Epithelial cell of prostate (primary cell): ENCODE results near the gene CLCN7.
A peak's percentile ranks its signal among the peaks of the same experiment; 100 is the strongest.

ENCODE experiments used
- DNase-seq: peaks from one replicate; pipeline ENCODE4 v3.0.0-alpha.2; 2011; ENCODE audit warnings: low read depth, low spot score
- H3K27ac ChIP-seq: fragments of 450-650 bp; 2 replicates; pipeline ENCODE4 v1.5.1; 2017; ENCODE audit warnings: mild to moderate bottlenecking

The CLCN7 gene

DNA sequence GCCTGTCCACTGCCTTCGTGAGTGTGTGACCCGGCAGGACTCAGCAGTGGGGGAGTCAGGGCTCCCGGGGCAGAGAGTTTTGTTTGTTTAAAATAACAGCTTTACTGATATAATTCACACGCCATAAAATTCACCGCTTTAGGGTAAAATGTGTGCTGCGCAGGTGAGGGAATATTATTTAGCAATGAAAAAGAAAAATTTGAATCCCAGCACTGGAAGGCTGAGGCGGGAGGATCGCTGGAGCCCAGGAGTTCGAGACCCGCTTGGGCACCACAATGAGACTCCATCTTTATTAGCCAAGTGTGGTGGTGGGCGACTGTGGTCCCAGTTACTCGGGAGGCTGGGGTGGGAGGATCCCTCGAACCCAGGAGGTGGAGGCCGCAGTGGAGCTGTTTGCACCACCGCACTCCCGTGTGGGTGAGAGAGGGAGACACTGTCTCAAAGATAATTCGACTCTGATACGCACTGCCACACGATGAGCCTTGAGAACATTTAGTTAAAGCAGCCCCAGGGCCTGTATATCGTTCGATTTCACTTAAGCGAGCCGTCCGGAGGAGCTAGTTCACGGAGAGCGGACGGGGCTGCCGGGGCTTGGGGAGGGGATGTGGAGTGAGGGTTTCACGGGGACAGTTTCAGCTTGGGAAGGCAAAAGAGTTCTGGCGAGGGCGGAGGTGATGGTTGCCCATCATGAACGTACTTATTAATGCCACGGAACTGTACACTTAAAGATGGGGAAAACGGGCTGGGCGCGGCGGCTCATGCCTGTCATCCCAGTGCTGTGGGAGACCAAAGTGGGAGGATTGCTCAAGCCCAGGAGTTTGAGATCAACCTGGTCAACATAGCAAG is 28.5 kb upstream of the CLCN7 start:
- H3K27ac ChIP-seq: no peak overlapping the region
- DNase-seq: no peak

DNA sequence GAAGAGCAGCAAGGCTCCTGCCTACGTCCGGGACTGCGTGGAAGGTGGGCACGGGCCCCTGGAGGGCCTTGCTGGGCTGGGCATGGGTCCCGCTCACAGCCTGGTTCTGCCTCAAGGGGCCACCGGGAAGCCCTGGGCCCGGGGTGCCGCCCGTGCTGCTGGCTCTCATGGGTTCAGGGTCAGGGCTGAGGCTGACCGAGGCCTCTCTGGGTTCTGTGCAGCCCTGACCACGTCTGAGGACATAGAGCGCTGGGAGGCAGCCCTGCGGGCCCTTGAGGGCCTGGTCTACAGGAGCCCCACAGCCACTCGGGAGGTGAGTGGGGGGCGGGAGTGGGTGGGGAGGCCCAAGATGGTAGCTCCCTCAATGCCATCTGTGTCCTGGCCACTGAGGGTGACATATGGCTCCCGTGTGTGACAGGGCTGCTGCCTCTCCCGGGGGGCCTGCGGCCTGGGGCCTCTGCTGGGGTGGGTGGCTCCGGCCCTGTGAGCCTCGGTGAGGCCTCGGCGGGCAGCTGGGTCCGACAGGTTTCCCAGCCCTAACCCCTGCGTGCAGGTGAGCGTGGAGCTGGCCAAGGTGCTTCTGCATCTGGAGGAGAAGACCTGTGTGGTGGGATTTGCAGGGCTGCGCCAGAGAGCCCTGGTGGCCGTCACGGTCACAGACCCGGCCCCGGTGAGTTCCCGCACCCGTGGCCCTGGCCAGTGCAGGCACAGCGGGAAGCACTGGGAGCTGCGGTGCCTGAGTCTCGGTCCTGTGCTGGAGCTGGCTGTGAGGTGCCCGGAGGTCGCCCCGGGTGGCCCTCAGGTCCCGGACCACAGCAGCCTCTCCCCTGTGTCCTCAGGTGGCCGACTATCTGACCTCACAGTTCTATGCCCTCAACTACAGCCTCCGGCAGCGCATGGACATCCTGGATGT is 27.5 kb upstream of the CLCN7 start:
- H3K27ac ChIP-seq: no peak overlapping the region
- DNase-seq: no peak

DNA sequence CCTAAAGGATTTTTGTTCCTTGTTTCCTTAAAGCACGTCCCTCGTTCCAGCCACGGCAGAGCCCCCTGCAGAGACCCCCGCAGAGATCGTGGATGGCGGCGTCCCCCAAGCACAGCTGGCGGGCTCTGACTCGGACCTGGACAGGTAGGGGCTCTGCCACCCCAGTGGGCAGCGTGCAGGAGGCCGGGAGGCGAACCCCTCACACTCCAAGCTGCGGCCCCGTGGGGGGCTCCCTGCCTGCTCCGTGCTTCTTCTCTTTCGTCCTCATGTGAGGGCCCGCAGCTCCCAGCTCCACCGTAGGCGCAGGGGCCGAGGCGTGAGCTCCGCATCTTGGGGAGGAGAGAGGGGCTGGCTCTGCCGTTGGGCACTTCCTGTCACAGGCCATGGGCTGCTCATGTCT is 26.8 kb upstream of the CLCN7 start:
- no peak for DNase-seq
- no peak overlapping the region for H3K27ac ChIP-seq

DNA sequence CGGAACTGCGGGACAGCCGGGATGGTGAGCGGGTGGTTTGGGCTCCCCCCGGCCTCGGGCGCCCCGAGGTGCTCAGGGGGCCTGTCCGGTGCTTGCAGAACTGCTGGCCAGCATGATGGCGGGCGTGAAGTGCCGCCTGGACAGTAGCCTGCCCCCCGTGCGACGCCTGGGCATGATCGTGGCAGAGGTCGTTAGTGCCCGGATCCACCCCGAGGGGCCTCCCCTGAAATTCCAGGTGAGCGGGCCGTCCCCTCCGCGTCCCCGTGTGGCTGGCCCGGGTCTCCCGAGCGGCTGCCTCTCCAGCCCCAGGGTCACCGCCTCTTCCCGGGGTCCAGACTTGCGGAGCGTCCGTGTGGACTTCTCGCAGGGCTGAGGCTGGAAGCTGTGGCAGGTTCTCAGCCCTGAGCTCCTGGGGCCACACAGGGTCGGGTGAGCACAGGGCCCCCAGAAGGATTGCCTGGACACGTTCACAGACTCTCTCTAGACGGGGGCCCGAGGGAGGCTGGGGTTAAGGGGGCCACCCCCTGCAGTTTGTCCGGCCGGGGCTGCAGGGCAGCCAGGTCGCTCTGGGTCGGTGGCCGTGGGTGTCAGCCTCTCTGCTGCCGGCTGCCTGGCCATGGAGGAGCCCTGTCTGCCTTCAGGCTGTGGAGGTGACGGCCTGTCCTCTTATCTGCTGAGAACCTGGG is 25.8 kb upstream of the CLCN7 start:
- H3K27ac ChIP-seq: no peak overlapping the region
- no peak for DNase-seq

DNA sequence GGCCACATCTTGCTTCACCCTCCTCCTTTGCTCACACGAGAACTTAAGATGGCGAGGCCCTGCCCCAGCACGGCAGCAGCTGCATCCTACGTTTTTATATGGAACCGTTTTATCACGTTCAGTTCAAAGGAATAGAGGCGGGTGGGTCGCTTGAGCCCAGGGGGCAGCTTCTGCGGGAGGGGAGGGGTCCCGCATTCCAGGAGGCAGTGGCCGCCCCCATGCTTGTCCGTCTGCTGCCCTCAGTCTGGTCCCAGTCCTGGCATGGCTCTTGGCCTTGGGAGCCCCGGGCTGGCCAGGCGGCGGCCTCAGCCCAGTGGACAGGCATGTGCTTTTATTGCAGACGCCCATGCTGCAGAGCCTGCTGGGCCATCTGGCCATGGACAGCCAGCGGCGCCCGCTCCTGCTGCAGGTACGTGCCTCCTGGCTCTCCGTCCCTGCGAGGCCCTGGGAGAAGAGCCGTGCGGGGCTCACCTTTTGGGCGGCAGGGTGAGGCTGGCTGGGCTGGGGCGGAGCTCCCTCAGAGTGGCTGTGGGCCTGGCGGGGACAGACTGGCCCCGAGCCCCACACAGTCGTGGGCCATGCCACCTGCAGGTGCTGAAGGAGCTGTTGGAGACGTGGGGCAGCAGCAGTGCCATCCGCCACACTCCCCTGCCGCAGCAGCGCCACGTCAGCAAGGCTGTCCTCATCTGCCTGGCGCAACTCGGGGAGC is 25.1 kb upstream of the CLCN7 start:
- no peak for DNase-seq

DNA sequence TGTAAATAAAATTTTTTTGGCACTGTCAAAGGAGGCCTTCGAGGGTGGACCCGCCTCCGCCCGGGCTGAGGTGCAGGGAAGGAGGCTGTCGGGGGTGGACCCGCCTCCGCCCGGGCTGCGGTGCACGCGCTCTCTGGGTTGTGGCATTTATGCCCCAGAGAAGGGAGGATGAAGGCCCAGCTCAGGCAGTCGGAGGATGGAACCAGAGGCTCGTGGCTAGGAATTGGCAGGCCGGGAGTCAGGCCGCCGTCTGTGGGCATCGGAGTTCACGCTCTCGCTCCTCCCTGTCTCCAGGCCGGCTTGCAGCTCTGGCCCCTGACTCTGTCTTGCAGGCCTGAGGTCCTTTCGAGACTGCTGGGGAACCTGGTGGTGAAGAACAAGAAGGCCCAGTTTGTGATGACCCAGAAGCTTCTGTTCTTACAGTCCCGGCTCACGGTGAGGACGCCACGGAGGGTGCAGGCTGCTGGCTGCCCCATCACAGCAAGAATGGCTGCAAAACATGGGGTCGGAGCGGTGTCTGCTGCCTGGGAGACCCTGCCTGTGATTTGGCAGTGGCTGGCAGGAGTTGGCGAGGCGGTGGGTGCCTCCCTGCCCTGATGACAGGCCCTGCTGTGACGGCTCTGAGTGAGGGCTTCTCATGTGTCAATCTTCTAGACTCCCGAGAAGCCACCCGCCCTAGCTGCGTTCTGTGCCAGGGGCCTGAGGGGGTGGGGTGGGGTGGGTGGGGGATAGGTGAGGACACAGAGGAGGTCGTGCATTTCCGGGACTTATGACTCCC is 24.3 kb upstream of the CLCN7 start:
- H3K27ac ChIP-seq: no peak overlapping the region
- DNase-seq: no peak

More for the DNA sequence above, 25.1 kb upstream of the CLCN7 start:
- no peak overlapping the region for H3K27ac ChIP-seq

DNA sequence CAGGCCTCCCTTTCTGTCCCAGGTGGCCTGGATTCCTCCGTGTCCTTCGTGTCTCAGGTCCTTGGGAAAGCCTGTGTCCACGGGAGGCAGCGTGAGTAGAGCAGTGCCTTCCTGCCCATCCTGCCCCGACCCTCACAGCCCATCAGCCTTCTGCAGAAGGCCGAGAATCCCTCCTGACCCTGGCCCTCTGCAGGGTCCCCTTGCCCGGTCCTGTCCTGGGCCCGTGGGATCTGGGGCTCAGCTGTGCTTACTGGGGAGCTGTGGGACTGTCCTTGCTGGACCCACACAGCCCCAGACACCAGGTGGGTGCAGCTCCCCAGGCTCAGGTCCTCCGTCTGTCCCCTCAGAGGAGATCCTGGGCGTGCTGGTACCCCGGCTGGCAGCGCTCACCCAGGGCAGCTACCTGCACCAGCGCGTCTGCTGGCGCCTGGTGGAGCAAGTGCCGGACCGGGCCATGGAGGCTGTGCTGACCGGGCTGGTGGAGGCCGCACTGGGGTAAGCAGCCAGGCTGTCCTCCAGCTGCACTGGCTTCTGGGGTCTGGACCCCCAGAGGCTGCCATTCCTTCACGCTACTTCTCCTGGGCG is 22.3 kb upstream of the CLCN7 start:
- no peak overlapping the region for H3K27ac ChIP-seq
- DNase-seq: no peak

DNA sequence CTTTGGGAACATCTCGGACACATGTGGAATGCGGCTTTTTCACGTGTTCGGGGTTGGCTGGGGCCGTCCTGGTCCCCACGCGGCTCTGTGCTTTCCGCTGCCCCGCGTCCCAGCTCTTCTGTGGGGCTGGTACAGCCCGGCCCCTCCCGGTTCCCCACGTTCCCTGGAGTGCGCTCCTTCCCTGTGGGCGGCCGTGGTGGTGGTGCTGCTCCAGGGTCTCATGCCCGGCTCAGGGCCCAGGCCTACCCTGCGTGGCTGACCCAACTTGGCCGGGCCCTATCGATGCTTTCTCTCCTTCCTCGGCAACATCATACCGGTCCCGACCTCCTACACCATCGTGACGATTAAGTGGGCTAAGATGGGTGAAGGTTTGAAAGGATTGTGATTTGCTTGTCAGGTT is 21.6 kb upstream of the CLCN7 start:
- no peak overlapping the region for H3K27ac ChIP-seq
- DNase-seq: no peak

DNA sequence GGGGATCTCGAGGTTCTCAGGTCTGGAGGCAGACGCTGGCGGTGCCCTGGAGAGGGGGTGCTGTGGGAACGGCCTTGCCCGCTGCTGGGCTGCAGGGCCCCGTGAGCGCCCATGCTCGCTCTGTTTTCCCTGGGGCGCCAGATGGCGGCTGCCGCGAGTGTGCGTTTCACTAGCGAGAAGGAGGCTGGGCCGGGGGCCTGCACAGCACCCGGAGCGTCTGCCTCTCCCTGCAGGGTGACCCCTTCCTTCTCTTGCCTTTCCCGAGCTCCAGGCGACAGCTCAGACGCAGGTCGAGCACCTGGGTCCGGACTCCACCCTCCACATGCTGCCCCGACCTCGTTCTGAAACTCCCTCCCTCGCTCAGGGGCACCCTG is 21.0 kb upstream of the CLCN7 start:
- DNase-seq: no peak

DNA sequence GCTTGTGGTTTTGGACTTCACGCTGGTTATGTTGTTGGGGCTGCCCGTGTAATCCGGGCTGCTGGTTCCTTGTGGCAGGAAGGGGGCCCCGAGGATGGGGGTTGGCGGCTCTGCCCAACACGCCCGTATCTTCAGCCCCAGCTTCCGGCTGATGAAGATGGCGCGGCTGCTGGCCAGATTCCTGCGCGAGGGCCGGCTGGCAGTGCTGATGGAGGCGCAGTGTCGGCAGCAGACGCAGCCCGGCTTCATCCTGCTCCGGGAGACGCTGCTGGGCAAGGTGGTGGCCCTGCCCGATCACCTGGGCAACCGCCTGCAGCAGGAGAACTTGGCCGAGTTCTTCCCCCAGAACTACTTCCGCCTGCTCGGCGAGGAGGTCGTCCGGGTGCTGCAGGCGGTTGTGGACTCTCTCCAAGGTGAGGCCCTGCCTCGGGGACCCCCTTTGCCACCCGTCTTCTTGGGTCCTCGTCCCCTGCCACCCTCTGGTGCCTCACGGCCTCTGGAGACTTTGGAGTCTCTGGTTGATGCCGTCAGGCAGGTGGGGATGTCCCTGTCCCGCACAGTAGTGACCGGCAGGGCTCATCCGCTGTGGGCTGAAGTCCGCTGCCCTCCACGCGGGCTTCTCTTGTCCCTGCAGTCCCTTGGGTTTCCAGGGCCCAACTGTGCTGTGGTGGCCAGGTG is 20.5 kb upstream of the CLCN7 start:
- H3K27ac ChIP-seq: no peak overlapping the region
- DNase-seq: no peak

More for the DNA sequence above, 21.0 kb upstream of the CLCN7 start:
- H3K27ac ChIP-seq: no peak overlapping the region

DNA sequence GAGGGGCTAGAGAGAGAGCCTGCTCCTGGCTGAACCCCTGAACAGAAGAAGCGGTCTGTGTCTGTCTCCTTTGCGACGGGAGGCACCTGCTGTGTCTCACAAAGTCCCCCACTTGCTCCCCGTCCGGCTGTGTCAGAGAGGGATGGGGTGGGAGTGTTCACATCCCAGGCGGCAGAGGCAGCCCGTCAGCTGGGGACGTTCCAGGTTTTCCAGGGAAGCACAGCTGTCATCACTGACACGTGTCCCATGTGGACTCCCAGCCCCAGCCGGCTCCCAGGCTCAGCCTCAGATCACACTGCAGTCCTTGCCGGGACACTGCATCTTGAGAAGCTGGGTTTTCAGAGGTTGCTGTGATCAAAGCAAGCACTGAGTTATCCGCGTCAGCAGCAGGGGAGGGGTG is 19.9 kb upstream of the CLCN7 start:
- H3K27ac ChIP-seq: no peak overlapping the region
- DNase-seq: no peak

DNA sequence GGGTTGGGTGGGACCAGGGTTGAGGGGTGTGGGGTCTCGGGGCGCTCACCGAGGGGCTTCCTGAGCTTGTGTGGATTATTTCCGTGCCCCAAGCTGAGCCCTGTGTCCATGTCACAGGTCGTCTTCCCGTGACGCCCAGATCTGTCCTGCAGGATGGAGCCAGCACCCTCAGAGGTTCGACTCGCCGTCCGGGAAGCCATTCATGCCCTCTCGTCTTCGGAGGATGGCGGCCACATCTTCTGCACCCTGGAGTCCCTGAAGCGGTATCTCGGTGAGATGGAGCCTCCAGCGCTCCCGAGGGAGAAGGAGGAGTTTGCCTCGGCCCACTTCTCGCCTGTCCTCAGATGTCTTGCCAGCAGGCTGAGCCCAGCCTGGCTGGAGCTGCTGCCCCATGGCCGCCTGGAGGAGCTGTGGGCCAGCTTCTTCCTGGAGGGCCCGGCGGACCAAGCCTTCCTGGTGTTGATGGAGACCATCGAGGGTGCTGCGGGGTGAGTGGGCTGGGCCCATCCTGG is 19.4 kb upstream of the CLCN7 start:
- peak; percentile 33 for DNase-seq
- H3K27ac ChIP-seq: no peak overlapping the region

DNA sequence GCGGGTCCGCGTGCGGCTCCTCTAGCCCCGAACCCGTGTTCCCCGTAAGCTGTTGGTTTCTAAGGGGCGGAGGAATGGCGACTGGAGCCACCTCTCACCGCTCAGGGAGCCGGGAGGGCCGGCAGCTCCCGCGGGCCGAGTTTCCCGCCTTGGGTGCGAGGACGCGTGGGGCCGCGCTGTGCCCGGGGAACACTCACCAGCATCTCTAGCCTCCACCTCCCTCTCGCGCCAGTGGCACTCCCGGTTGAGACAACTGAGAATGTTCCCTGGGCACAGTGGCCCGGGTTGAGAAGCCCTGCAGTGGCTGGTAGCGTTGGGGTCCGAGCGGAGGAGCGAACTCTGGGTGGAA is 18.9 kb upstream of the CLCN7 start:
- no peak for DNase-seq
- peak overlapping the region; percentile 22 for H3K27ac ChIP-seq

DNA sequence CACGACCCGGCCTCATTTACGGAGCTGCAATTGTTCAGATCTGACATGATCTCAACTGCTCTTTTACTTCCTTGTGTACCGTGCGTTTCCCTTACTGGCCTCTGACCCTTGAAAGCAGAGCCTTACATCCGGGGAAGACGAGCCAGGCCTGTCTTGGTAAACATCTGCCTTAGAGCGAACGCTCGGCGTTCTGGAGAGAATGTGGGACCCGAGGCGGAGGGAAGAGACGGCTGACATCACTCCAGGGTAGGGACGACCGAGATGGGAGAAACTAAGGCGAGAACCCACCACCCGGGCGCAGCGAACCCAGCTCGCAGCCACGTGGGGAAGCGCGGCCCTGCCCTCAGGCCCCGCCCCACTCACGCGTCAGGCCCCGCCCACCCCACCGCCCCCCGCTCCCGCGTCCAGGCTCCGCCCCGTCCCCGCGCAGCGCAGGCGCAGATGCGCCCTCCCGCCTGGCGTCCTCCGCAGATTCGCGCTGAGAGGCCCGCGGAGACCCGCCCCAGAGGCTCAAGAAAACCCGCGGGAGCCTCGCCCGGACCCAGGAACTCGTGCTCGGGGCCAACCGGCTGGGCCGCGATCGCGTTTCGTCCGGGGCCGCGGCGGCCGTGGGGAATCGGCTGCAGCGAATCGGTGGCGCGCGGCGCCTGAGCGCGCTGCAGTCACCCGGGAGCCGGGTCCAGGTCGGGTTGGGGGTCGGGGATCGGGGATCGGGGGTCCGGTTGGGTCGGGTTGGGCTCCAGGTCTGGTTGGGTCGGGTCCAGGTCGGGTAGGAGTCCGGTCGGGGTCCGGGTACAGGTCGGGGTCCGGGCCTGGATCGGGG is 18.3 kb upstream of the CLCN7 start, which contains the start of gene TELO2:
TELO2 (plus strand) TSS at position 438 of the 823 bp plus-strand sequence. CDS start 922 bp downstream, outside the sequence.
- no peak for DNase-seq
- peak within 1 kb of the TSS; percentile 22 for H3K27ac ChIP-seq

DNA sequence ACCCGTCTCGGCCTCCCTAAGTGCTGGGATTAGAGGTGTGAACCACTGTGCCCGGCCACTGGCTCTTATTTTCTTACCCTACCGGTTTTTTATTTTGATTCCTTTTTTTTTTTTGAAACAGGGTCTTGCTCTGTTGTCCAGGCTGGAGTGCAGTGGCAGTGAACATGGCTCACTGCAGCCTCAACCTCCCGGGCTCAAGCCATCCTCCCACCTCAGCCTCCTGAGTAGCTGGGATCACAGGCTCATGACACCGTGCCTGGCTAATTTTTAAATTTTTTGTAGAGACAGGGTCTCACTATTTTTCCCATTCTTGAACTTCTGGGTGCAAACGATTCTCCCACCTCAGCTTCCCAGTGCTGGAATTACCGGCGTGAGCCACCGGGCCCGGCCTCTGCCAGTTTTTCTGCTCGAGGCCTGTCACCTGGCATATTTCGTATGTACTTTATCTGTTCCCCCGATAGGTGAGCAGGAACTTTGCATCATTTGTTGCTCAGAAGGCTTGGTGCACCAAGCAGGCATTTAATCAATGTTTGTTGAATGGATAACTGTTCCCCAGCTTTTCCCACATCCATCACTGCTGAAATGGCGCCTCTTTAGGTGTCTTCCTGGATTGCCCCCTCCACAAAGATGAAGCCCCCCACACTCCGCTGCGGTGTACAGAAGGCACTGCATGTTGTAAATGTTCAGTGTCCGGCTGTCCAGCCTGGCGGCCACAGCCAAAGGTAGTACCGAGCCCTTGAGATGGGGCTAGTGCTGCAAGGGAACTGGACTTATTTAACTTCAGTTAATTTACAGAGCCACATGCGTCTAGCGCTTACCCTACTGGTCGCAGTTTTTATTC is 17.5 kb upstream of the CLCN7 start:
- peak overlapping the region; percentile 22 for H3K27ac ChIP-seq
- no peak for DNase-seq

DNA sequence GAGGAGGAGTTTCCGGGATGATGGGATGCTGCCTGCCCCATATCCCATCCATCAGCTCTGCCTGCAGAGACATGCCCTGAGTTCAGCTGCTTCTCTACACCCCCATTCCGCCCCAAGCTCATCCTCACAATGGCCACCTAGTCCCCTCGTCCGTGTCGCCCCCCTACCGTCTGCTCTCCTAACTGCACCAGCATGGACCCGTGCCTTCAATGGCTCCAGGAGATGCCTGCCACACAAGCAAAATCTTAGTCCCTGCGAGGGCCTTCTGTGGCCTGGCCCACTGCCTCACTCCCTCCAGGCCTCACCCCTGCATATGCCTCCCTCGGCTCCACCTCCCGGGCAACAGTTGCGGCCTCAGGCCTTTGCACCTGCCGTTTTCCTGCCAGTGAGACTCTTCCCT is 16.5 kb upstream of the CLCN7 start:
- no peak for DNase-seq

DNA sequence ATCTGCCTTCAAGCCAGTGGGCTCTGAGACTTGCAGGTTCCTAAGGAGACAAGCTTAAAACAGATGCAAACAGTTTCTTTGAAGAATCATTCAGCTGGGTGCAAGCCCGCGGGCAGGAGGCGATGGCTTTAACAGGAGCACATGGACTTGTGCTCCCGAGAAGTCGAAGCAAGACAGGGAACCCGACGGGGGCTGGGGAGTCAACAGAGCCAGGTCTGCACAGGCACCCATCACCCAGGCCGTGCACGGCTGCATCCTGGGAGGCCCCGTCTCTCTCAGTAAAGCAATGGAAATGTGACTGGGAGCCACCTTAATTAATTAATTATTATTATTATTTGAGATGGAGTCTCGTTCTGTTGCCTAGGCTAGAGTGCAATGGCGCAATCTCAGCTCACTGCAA is 14.2 kb upstream of the CLCN7 start:
- H3K27ac ChIP-seq: no peak overlapping the region

More for the DNA sequence above, 16.5 kb upstream of the CLCN7 start:
- H3K27ac ChIP-seq: no peak overlapping the region

More for the DNA sequence above, 14.2 kb upstream of the CLCN7 start:
- no peak for DNase-seq
